Lower lobe of right lung (tissue), 2 donors: Measurements from ENCODE around the gene EIF3M. TPM values are rescaled to one million over a fixed set of nuclear protein-coding genes. Genes with fewer than 3 reads are reported as not detected.

ENCODE experiments used
- ATAC-seq, 2 donors: fragments of 200-7000 bp; cut with Tn5 transposase; one replicate each; pipeline ENCODE4 v1.9.1; 2020 to 2022; ENCODE audit warnings: mild to moderate bottlenecking in 2 of 2, moderate library complexity in 2 of 2
- DNase-seq: peaks from one replicate; pipeline ENCODE4 v3.0.0-alpha.2; 2020
- H3K27ac ChIP-seq: fragments of 200-600 bp; one replicate; pipeline ENCODE4 v1.8.0; 2022
- H3K27me3 ChIP-seq: fragments of 200-600 bp; one replicate; pipeline ENCODE4 v1.8.0; 2022; ENCODE audit warnings: low read depth
- H3K36me3 ChIP-seq: fragments of 200-600 bp; one replicate; pipeline ENCODE4 v1.8.0; 2022; ENCODE audit warnings: mild to moderate bottlenecking
- H3K4me1 ChIP-seq: fragments of 200-600 bp; one replicate; pipeline ENCODE4 v1.8.0; 2022
- H3K4me3 ChIP-seq: fragments of 200-600 bp; one replicate; pipeline ENCODE4 v1.8.0; 2022; ENCODE audit warnings: mild to moderate bottlenecking
- H3K9me3 ChIP-seq: fragments of 200-600 bp; one replicate; pipeline ENCODE4 v1.8.0; 2022
- intact Hi-C: fragments of 100-400 bp; cut with DNase I; formaldehyde crosslinking; loops from one replicate; pipeline ENCODE4 v1.11.0; 2022
- total RNA-seq: library from RNA; stranded (reverse); fragmentation: NEBNext Ultra II Directional; extraction: Animal tissue kit (Norgen Biotek cat#: 25700); gene quantifications from one replicate; pipeline ENCODE4 v1.2.1, GENCODE V29; 2021
- TF ChIP-seq, protein P1 (sequence below): fragments of 200-600 bp; IDR thresholded peaks from one replicate; pipeline ENCODE4 v1.8.0; 2022; ENCODE audit warnings: antibody characterized with exemption, mild to moderate bottlenecking
- donor health status: DM: no; HTN: yes; CAD: no; lungs with severe emphysema.

The EIF3M gene
- total RNA-seq, 1 donor from 2014 or later = 162 TPM

DNA sequence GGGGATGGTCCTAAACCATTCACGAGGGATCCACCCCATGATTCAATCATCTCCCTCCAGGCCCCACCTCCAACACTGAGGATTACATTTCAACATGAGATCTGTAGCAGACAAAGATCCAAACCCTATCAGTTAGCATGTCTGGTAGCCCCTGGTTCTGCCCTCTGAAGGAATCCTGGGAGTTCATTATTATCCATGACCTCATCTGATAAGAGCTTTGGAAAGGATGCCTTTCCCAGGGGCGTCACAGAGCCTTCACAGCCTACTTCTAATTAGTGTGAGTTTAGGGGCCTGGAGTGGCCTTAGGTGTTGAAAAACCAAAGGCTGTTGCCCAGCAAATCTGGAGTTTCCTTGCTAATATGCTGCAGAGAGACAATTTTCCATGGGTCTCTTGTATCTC, 8.6 kb upstream of the EIF3M start:
- Histone ChIP-seq H3K4me3 (no peak overlapping the region), H3K27me3 (peaks cover 12% of the 10 kb centered on the region), H3K9me3 (no peaks in the 10 kb centered on the region), H3K4me1 (no peaks in the 10 kb centered on the region), H3K36me3 (no peaks in the 10 kb centered on the region), H3K27ac (no peak overlapping the region)
- ATAC-seq = no peak
- no peak for DNase-seq
- intact Hi-C loops = no loop called here
- TF ChIP-seq, protein P1, sequence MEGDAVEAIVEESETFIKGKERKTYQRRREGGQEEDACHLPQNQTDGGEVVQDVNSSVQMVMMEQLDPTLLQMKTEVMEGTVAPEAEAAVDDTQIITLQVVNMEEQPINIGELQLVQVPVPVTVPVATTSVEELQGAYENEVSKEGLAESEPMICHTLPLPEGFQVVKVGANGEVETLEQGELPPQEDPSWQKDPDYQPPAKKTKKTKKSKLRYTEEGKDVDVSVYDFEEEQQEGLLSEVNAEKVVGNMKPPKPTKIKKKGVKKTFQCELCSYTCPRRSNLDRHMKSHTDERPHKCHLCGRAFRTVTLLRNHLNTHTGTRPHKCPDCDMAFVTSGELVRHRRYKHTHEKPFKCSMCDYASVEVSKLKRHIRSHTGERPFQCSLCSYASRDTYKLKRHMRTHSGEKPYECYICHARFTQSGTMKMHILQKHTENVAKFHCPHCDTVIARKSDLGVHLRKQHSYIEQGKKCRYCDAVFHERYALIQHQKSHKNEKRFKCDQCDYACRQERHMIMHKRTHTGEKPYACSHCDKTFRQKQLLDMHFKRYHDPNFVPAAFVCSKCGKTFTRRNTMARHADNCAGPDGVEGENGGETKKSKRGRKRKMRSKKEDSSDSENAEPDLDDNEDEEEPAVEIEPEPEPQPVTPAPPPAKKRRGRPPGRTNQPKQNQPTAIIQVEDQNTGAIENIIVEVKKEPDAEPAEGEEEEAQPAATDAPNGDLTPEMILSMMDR = no peak

DNA sequence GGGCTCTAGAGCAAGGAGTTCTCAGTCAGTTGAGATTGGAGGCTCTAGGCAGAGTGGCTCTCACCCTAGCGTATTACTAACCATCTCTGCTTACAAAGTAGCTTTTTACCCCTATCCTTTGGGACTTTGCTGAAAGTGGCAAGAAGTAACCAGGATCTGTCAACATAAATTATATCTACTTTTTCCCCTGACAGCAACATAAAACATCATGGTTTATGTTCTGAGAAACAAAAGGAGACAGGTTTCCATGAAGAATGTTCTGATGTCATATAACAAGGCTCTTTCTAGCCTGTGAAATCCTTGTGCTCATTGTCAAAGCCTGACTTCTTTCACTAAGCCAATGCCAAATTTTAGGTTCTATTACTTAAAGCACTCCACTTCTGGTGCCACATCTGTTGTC, 7.2 kb upstream of the EIF3M start:
- Histone ChIP-seq H3K27me3 (peaks cover 10% of the 10 kb centered on the region), H3K4me1 (no peaks in the 10 kb centered on the region), H3K4me3 (no peak overlapping the region), H3K27ac (no peak overlapping the region), H3K9me3 (no peaks in the 10 kb centered on the region), H3K36me3 (no peaks in the 10 kb centered on the region)
- TF ChIP-seq, protein P1 = no peak
- DNase-seq = no peak
- intact Hi-C loops = no loop called here
- no peak for ATAC-seq

DNA sequence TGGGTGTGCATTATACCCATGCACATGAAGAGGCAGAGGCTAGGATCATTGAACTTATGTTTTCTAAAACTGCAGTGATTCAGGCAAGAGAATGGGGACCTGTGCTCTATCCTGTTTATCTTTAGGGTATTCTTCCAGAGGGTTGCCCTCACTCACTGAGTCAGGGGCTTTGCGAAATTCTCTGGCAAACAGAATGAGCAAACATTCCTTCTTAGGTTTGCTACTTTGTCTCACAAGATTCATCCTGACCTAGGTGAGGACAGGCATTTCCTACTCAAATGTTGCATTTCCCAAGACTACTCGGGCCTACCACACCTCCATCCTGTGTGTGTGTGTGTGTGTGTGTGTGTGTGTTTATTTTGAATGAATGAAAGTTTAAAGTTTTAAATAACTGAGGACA, 2.7 kb upstream of the EIF3M start:
- Histone ChIP-seq H3K27ac (no peak overlapping the region), H3K4me1 (peaks cover 15% of the 10 kb centered on the region), H3K9me3 (no peaks in the 10 kb centered on the region), H3K36me3 (no peaks in the 10 kb centered on the region), H3K27me3 (no peaks in the 10 kb centered on the region), H3K4me3 (no peak overlapping the region)
- TF ChIP-seq, protein P1 = no peak
- DNase-seq = no peak
- no peak for ATAC-seq
- intact Hi-C loops = no loop called here

DNA sequence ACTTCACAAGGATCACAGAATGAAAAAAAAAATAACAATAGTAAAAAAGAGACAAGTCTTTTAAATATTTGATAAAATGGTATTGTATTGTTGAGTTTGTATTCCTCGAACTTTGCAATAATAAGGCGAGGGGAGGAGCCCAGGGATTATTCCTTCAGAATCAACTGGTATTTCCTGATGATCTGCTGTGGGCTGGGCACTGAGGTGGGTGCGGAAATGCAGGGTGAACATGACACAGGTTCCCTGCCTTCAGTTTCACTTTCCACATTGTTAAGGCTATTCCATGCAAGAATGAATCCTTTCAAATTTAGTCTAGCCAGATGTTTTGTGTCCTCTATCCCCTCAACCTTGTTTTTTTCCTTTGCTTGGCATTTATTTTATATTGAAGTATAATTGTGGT, 2.1 kb upstream of the EIF3M start:
- no peak for DNase-seq
- Histone ChIP-seq H3K4me3 (no peak overlapping the region), H3K27ac (no peak overlapping the region), H3K36me3 (no peaks in the 10 kb centered on the region), H3K27me3 (no peaks in the 10 kb centered on the region), H3K9me3 (no peaks in the 10 kb centered on the region), H3K4me1 (peaks cover 21% of the 10 kb centered on the region)
- intact Hi-C loops = no loop called here
- ATAC-seq = no peak
- TF ChIP-seq, protein P1 = no peak

DNA sequence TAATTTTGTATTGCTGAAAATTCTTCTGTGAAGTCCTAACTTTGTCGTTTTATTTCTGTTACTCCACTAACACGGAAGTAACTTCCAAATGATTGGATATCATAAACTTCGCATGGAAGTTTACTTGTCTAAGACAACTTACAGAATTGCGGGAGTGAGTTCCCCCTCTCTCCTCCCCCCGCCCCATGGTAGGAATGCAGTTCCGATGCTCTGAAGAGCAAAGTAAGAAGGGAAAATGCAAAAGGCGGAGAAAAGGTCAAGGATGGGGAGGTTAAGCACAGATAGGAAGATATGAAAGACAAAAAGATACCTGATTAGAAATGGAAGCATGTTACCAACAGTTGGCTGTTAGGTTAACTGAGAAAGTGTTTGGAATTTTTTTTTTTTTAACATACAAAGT, 1.3 kb downstream of the EIF3M start:
- H3K27ac ChIP-seq = no peak overlapping the region
- peaks cover 19% of the 10 kb centered on the region for H3K36me3 ChIP-seq
- TF ChIP-seq, protein P1 = no peak
- no peaks in the 10 kb centered on the region for H3K9me3 ChIP-seq
- H3K4me1 ChIP-seq = peaks cover 35% of the 10 kb centered on the region
- ATAC-seq = no peak
- intact Hi-C loops = no loop called here
- peak overlapping the region; percentile 82 for H3K4me3 ChIP-seq
- no peaks in the 10 kb centered on the region for H3K27me3 ChIP-seq
- DNase-seq = no peak
